Activated CD4-positive, alpha-beta memory T cell treated with anti-CD3 and anti-CD28 coated beads, Interleukin-2, amount 10 ng/mL, durations not matched to agents 7 days and 5 days (primary cell): ENCODE measurements around the gene KIF11. TPM values are rescaled to one million over a fixed set of nuclear protein-coding genes. Genes with fewer than 3 reads are reported as not detected.

ENCODE experiments used
- CTCF ChIA-PET: fragments of 350-600 bp; sonication (Branson Sonifier 250); formaldehyde crosslinking; loops from one replicate; lab custom pipeline; 2021; ENCODE audit warnings: antibody characterized with exemption, inconsistent platforms; lab: Charles Lee
- POLR2A ChIA-PET: fragments of 350-600 bp; sonication (Branson Sonifier 250); formaldehyde crosslinking; loops from one replicate; lab custom pipeline; 2021; ENCODE audit warnings: antibody characterized with exemption; lab: Charles Lee
- DNase-seq: peaks from one replicate; pipeline ENCODE4 v3.0.0-alpha.2; 2020
- H3K27ac Mint-ChIP-seq: one replicate; pipeline ENCODE4 v1.8.0; 2021; ENCODE audit warnings: mild to moderate bottlenecking, mixed read lengths
- H3K27me3 Mint-ChIP-seq: one replicate; pipeline ENCODE4 v1.8.0; 2021; ENCODE audit warnings: mixed read lengths
- H3K36me3 Mint-ChIP-seq: one replicate; pipeline ENCODE4 v1.8.0; 2021; ENCODE audit warnings: low read depth, mixed read lengths
- H3K4me1 Mint-ChIP-seq: one replicate; pipeline ENCODE4 v1.8.0; 2021; ENCODE audit warnings: mixed read lengths
- H3K4me3 Mint-ChIP-seq: one replicate; pipeline ENCODE4 v1.8.0; 2021; ENCODE audit warnings: mild to moderate bottlenecking, mixed read lengths
- H3K9me3 Mint-ChIP-seq: one replicate; pipeline ENCODE4 v1.8.0; 2021; ENCODE audit warnings: mixed read lengths
- total RNA-seq, 2 experiments: library from RNA; stranded (reverse); gene quantifications; one replicate each; pipeline ENCODE4 v1.2.3, GENCODE V29; 2021

Gene KIF11
- total RNA-seq, 2 experiments from 2014 or later: 78.5 to 79.5 TPM

DNA sequence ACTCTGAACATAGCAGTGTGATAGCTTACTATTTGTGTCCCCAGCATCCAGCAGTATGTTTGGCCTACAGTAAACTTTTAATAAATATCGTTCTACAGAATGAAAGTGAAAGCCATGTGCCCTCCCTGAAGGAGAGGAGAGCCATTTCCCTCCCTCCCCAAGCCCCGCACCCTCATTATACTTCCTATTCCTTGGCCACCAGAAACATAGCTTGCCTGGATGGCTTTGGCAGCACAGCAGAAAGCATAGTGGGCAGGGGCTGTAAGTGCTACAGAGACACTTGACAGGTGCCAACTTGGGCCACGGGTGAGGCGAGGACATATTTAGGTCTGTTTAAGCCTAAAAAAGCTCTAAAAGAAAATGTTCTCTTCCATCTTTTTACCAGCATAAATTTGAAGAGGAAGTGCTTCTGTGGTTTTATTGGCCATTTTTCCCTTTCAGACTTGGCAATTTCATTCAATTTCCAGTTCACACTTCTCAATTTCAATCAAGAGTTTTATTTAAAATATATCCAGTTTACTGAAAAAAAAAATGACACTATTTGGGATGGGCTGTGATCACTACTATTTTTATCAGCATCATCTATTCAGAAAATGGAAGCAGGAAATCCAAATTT, 109.5 kb downstream of the KIF11 start:
- H3K9me3 Mint-ChIP-seq: no peaks in the 10 kb centered on the region
- H3K4me1 Mint-ChIP-seq: peaks cover 18% of the 10 kb centered on the region
- ChIA-PET POLR2A (interaction anchor here (0.9 to 1.0 kb wide), 3 partner anchors 11 to 20 kb away, joined by 3 read pairs; no protein-coding TSS in a partner anchor), CTCF (no interaction called here)
- H3K36me3 Mint-ChIP-seq: no peaks in the 10 kb centered on the region
- H3K27ac Mint-ChIP-seq: no peak overlapping the region
- DNase-seq: no peak
- no peak overlapping the region for H3K4me3 Mint-ChIP-seq
- peaks cover 61% of the 10 kb centered on the region for H3K27me3 Mint-ChIP-seq

Other genes with a start within 250 kb of the KIF11 start
- 10 to 100 TPM; 24.6 to 27.9 TPM for gene IDE, start 19.0 kb upstream of the KIF11 start, total RNA-seq
- under 1 TPM; 0.13 to 0.23 TPM for gene HHEX, start 96.8 kb downstream of the KIF11 start, total RNA-seq